Suppressor macrophage treated with lipopolysaccharide for 1 hour (primary cell): ENCODE results near the gene TARDBP.
"Not testable (repeated sequence)": the region's sequence is repeated elsewhere in the genome, so short reads cannot be mapped to it uniquely, and the experiment has no call there.

Experiments
- DNase-seq, 3 donors: peaks; one replicate each; pipeline ENCODE4 v3.0.0-alpha.2; 2020 to 2022

The TARDBP gene

GRCh38 chr1:10992864-10993263, 19.6 kb upstream of the TARDBP start:
- DNase-seq = no peak

GRCh38 chr1:10996100-10996499, 16.4 kb upstream of the TARDBP start:
- no peak for DNase-seq

GRCh38 chr1:11000526-11000925, 11.9 kb upstream of the TARDBP start:
- DNase-seq = no peak

GRCh38 chr1:11013160-11013531, 692 bp downstream of the TARDBP start:
- no peak for DNase-seq

GRCh38 chr1:11019358-11019757, 6.9 kb downstream of the TARDBP start:
- DNase-seq = not testable (repeated sequence)

- DNase-seq = no peak
Measured at GRCh38 chr1:11019971-11020370, 7.5 kb downstream of the TARDBP start.

GRCh38 chr1:11023201-11023600, 10.7 kb downstream of the TARDBP start:
- DNase-seq = no peak

- DNase-seq = no peak
Measured at GRCh38 chr1:11024154-11024873, 11.9 kb downstream of the TARDBP start.

GRCh38 chr1:11024874-11025203, 12.4 kb downstream of the TARDBP start:
- DNase-seq = no peak

- DNase-seq = no peak
Measured at GRCh38 chr1:11025618-11026017, 13.2 kb downstream of the TARDBP start.

- DNase-seq = no peak
Measured at GRCh38 chr1:11026052-11026451, 13.6 kb downstream of the TARDBP start.

GRCh38 chr1:11026903-11027302, 14.4 kb downstream of the TARDBP start:
- DNase-seq = no peak

- no peak for DNase-seq
Measured at GRCh38 chr1:11027316-11027715, 14.9 kb downstream of the TARDBP start.

GRCh38 chr1:11028018-11028417, 15.6 kb downstream of the TARDBP start:
- no peak for DNase-seq

- no peak for DNase-seq
Measured at GRCh38 chr1:11030865-11031264, 18.4 kb downstream of the TARDBP start.

GRCh38 chr1:11031624-11032262, 19.3 kb downstream of the TARDBP start:
- DNase-seq = no peak

- DNase-seq = not testable (repeated sequence)
Measured at GRCh38 chr1:11037019-11037739, 24.7 kb downstream of the TARDBP start.

- DNase-seq = peak; percentile 86 to 93 (median 92)
Measured at GRCh38 chr1:11037740-11038182, 25.3 kb downstream of the TARDBP start.

- DNase-seq = no peak
Measured at GRCh38 chr1:11039351-11040104, 27.1 kb downstream of the TARDBP start.

- not testable (repeated sequence) for DNase-seq
Measured at GRCh38 chr1:11040105-11040429, 27.6 kb downstream of the TARDBP start.

- no peak for DNase-seq
Measured at GRCh38 chr1:11041048-11041447, 28.6 kb downstream of the TARDBP start.

- DNase-seq = no peak
Measured at GRCh38 chr1:11042065-11042464, 29.6 kb downstream of the TARDBP start.
